K562 (cell line): Measurements from ENCODE around the gene ELAVL3. TPM values are rescaled to one million over a fixed set of nuclear protein-coding genes. Genes with fewer than 3 reads are reported as not detected.

Experiments used
- ARID4B ChIP-seq: sonication (generic); formaldehyde crosslinking; IDR thresholded peaks from 2 replicates; pipeline ENCODE4 v1.8.0; 2022; ENCODE audit warnings: mild to moderate bottlenecking, missing genetic modification reagents
- BRCA1 ChIP-seq, 2 experiments: fragments of 450-650 bp in 1 of 2; sonication (generic) in 1 of 2; formaldehyde crosslinking in 1 of 2; IDR thresholded peaks; 2 replicates each; pipeline versions ENCODE4 v1.5.0 to v1.6.1; 2017 to 2020; ENCODE audit warnings: mild to moderate bottlenecking in 1 of 2, missing genetic modification reagents in 1 of 2
- CCAR2 ChIP-seq: fragments of 200-400 bp; formaldehyde crosslinking; IDR thresholded peaks from 2 replicates; pipeline ENCODE4 v1.6.1; 2017; ENCODE audit warnings: mild to moderate bottlenecking, low read depth, low read length
- EZH2 ChIP-seq: IDR thresholded peaks from 2 replicates; pipeline ENCODE4 v1.6.1; 2012; ENCODE audit warnings: low read depth, mild to moderate bottlenecking, inconsistent platforms, low read length, borderline replicate concordance
- GABPA ChIP-seq: fragments of 200-800 bp; sonication (Bioruptor generic); conservative IDR thresholded peaks from 2 replicates; pipeline ENCODE4 v1.6.1; 2016; ENCODE audit warnings: low read depth, missing genetic modification characterization, missing compliant biosample characterization
- HDAC8 ChIP-seq: fragments of 450-650 bp; IDR thresholded peaks from 2 replicates; pipeline ENCODE4 v1.6.1; 2016; ENCODE audit warnings: mild to moderate bottlenecking, missing genetic modification characterization, moderate library complexity, missing compliant biosample characterization
- MCM5 ChIP-seq: fragments of 450-650 bp; IDR thresholded peaks from 2 replicates; pipeline ENCODE4 v1.6.1; 2016; ENCODE audit warnings: low read depth
- NFIC ChIP-seq: fragments of 450-650 bp; IDR thresholded peaks from 2 replicates; pipeline ENCODE4 v1.6.1; 2017; ENCODE audit warnings: mild to moderate bottlenecking, inconsistent platforms
- NR2F6 ChIP-seq: fragments of 450-650 bp; formaldehyde crosslinking; IDR thresholded peaks from 2 replicates; pipeline ENCODE4 v1.4.0; 2020; ENCODE audit warnings: mild to moderate bottlenecking
- NRF1 ChIP-seq, 2 experiments: fragments of 450-650 bp; IDR thresholded peaks in 1 of 2; conservative IDR thresholded peaks in 1 of 2; 2 replicates each; pipeline ENCODE4 v1.6.1; 2014; ENCODE audit warnings: mild to moderate bottlenecking in 2 of 2
- POLR2B ChIP-seq: fragments of 450-650 bp; IDR thresholded peaks from 2 replicates; pipeline ENCODE4 v1.6.1; 2018; ENCODE audit warnings: low read depth; ENCODE audit not compliant: partially characterized antibody
- RBFOX2 ChIP-seq: fragments of 200-400 bp; formaldehyde crosslinking; IDR thresholded peaks from 2 replicates; pipeline ENCODE4 v1.6.1; 2017; ENCODE audit warnings: low read depth, mild to moderate bottlenecking, low read length, moderate library complexity
- SAFB ChIP-seq: fragments of 200-400 bp; formaldehyde crosslinking; IDR thresholded peaks from 2 replicates; pipeline ENCODE4 v1.6.1; 2017; ENCODE audit warnings: low read depth, low read length, borderline replicate concordance
- SIN3B ChIP-seq: fragments of 450-650 bp; IDR thresholded peaks from 2 replicates; pipeline ENCODE4 v1.6.1; 2017; ENCODE audit warnings: low read depth, mild to moderate bottlenecking, moderate library complexity
- SRSF3 ChIP-seq: fragments of 200-400 bp; formaldehyde crosslinking; IDR thresholded peaks from 2 replicates; pipeline ENCODE4 v1.6.1; 2016; ENCODE audit warnings: mild to moderate bottlenecking, low read length, moderate library complexity; ENCODE audit not compliant: insufficient read depth
- TBP ChIP-seq: optimal IDR thresholded peaks from 2 replicates; pipeline ENCODE3; 2011; ENCODE audit warnings: low read depth, low read length, improper control_type of control experiment
- TCF15 ChIP-seq: fragments of 250-450 bp; sonication (Bioruptor Pico); IDR thresholded peaks from 2 replicates; pipeline ENCODE4 v1.8.0; 2022; ENCODE audit warnings: moderate library complexity, mild to moderate bottlenecking, inconsistent platforms
- ZBTB1 ChIP-seq: sonication (generic); formaldehyde crosslinking; IDR thresholded peaks from 2 replicates; pipeline ENCODE4 v1.8.1; 2023; ENCODE audit warnings: missing genetic modification reagents, low read depth, mild to moderate bottlenecking, borderline replicate concordance
- ZBTB2 ChIP-seq: fragments of 450-650 bp; IDR thresholded peaks from 2 replicates; pipeline ENCODE4 v1.6.1; 2016; ENCODE audit warnings: antibody characterized with exemption
- ZNF165 ChIP-seq: fragments of 250-450 bp; sonication (Bioruptor Pico); IDR thresholded peaks from 2 replicates; pipeline ENCODE4 v1.4.0; 2020; ENCODE audit warnings: borderline replicate concordance
- ZNF174 ChIP-seq: fragments of 250-450 bp; sonication (Bioruptor Pico); IDR thresholded peaks from 2 replicates; pipeline ENCODE4 v1.4.0; 2020; ENCODE audit warnings: mild to moderate bottlenecking
- ZNF785 ChIP-seq: fragments of 250-450 bp; sonication (Bioruptor Pico); IDR thresholded peaks from 2 replicates; pipeline ENCODE4 v1.4.0; 2020; ENCODE audit warnings: mild to moderate bottlenecking
- ZNF79 ChIP-seq: fragments of 250-450 bp; sonication (Bioruptor Pico); IDR thresholded peaks from 2 replicates; pipeline ENCODE4 v1.4.0; 2020; ENCODE audit warnings: low read depth, mild to moderate bottlenecking, moderate library complexity
- polyA plus RNA-seq, 8 experiments: library from polyadenylated mRNA; depleted of rRNA in 4 of 8; stranded (reverse) in 5 of 8; unstranded in 3 of 8; fragments of >200 nt; fragmentation: Nextera tagmentation in 2 of 8; fragmentation: Illumina TruSeq in 1 of 8; extraction: Ambion mirVana in 2 of 8; extraction: Trizol in 1 of 8; gene quantifications; 2 replicates each; pipeline versions ENCODE4 v1.2.1 to v1.2.3, GENCODE V29; 2011 to 2014; ENCODE audit warnings: inconsistent platforms in 1 of 8, missing spikeins in 1 of 8
- total RNA-seq, 7 experiments: library from RNA; depleted of rRNA in 6 of 7; stranded (reverse); fragments of >200 nt in 6 of 7; fragmentation: Illumina TruSeq in 2 of 7; extraction: Trizol in 2 of 7; gene quantifications; 2 replicates each; pipeline versions ENCODE4 v1.2.1 to v1.2.3, GENCODE V29; 2011 to 2021; ENCODE audit warnings: low replicate concordance in 1 of 7

Gene ELAVL3
- total and polyA plus RNA-seq, 9 of the 15 experiments (the other 6 are each of a cell fraction or from before 2014, with no cell fraction given) = not detected

- TF ChIP-seq NRF1 (conservative IDR thresholded peaks at IDR 0.05 in 1 of 2, IDR thresholded peaks at IDR 0.05 in 1 of 2) (peak; percentile 97), RBFOX2 (peak; percentile 67), NFIC (peak; percentile 92), MCM5 (no peak), GABPA (tag) (peak; percentile 98), ZNF165 (no peak), ZBTB1 (CRISPR knock-in tag) (no peak), CCAR2 (no peak), ZBTB2 (peak; percentile 99), TBP (peak; percentile 43), ZNF785 (CRISPR knock-in tag) (no peak), HDAC8 (no peak), ZNF174 (CRISPR knock-in tag) (no peak), SAFB (no peak), POLR2B (peak; percentile 69), ZNF79 (CRISPR knock-in tag) (0 out of 2 replicates have a peak, but pooled peaks have one; percentile 17), NR2F6 (no peak), ARID4B (peak; percentile 18; the same call in 1 of the 2 replicates), EZH2 (no peak), BRCA1 (IDR thresholded peaks at IDR 0.05) (no peak), BRCA1 (CRISPR knock-in tag; IDR thresholded peaks at IDR 0.05) (no peak), SIN3B (peak; percentile 65), SRSF3 (no peak), TCF15 (no peak)
Measured at GRCh38 chr19:11505504-11506100, 24.8 kb upstream of the ELAVL3 start, which contains the start of gene ZNF653 (continued).
